GM21723 (cell line): ENCODE data around the gene LYG1.
"Not testable (repeated sequence)": the region's sequence is repeated elsewhere in the genome, so short reads cannot be mapped to it uniquely, and the experiment has no call there.

Experiments
- ATAC-seq: cut with Tn5 transposase; IDR thresholded peaks from one replicate; pipeline ENCODE4 v1.9.1; 2021; ENCODE audit warnings: mild to moderate bottlenecking, moderate library complexity; ENCODE audit not compliant: unreplicated experiment

LYG1 gene

DNA sequence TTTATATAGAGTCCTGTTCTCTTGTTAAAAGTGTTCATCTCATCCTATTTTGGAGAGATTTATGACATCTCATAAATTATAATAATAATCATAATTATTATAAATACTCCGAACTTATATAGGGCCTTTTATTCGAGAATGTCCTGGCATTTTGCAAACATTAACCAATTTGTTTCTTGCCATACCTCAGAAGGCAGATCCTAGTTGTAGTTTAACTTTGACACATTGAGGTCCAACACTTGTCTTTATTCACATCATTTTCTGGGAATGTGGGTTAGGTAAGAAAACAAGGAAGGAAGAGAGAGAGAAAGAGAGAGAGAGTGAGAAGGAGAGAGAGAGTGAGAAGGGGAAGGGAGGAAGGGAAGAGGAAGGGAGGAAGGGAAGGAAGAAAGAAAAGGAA, at the start of gene LYG1:
TSS of gene LYG1 (minus strand) at position 101 of the 400 bp plus-strand sequence. CDS start 5,527 bp downstream, outside the sequence.
- ATAC-seq, result not testable (repeated sequence)

- ATAC-seq, result no peak
These were observed 49.2 kb upstream of the LYG1 start for GRCh38 chr2:99350194-99350593.

DNA sequence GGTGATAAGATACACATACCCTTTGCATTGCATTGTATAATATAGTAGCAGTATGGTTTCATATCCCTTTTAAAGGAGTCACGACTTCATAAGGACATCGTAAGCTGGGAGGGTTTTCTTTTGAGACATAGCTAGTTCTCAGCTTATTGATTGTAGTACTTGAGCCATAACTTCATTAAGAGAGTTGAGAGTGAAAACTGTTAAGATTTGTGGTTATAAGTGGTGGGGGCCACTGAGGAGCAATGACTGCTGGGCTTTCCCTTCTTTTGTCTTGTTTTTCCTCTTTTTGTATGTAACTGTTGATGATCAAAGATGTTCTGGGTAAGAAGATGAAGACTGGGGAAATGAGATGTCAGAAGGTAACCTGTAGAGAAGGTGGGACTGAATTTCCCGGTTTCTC, 47.2 kb upstream of the LYG1 start:
- peak; percentile 46 for ATAC-seq

DNA sequence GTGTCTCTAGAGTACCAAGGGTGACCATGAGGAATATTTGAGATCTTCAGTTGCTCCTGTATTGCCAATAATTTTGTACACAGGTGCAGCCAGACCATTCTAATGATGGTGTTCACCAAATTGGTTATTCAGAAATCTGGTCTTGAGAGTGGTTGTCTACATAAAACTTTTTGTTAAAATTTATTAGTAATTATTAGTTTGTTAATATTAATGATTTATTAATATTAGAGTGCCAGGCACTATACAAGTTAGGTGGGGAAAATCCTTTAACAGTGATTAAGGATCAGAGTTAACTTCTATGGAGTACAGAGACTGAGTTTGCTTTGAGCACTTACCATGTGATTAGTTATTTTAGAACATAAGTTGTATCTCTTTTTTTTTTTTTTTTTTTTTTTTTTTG, 45.2 kb upstream of the LYG1 start:
- no peak for ATAC-seq

DNA sequence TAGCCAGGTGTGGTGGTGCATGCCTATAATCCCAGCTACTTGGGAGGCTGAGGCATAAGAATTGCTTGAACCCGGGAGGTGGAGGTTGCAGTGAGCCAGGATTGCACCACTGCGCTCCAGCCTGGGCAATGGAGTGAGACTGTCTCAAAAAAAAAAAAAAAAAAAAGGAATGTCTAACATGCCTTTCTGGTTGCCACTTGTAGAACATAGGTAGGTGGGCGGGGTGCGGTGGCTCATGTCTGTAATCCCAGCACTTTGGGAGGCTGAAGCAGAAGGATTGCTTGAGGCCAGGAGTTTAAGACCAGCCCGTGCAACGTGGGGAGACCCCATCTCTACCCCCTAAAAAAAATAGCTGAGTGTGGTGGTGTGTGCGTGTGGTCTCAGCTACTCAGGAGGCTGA, 44.4 kb upstream of the LYG1 start:
- ATAC-seq, result not testable (repeated sequence)

DNA sequence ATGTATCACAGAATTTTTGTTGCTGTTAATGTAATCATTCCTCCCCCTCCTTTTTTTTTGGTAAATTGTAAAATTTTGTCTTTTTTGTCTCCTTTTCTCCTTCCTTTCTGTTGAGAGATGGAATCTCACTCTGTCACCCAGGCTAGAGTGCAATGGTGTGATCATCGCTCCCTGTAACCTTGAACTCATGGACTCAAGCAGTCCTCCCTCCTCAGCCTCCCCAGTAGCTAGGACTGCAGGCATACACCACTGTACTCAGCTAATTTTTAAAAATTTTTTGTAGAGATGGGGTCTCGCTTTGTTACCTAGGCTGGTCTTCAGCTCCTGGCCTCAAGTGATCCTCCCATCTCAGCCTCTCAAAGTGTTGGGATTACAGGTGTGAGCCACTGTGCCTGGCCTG, 41.5 kb upstream of the LYG1 start:
- no peak for ATAC-seq

GRCh38 chr2:99340669-99341236, 39.8 kb upstream of the LYG1 start:
- ATAC-seq, result no peak

DNA sequence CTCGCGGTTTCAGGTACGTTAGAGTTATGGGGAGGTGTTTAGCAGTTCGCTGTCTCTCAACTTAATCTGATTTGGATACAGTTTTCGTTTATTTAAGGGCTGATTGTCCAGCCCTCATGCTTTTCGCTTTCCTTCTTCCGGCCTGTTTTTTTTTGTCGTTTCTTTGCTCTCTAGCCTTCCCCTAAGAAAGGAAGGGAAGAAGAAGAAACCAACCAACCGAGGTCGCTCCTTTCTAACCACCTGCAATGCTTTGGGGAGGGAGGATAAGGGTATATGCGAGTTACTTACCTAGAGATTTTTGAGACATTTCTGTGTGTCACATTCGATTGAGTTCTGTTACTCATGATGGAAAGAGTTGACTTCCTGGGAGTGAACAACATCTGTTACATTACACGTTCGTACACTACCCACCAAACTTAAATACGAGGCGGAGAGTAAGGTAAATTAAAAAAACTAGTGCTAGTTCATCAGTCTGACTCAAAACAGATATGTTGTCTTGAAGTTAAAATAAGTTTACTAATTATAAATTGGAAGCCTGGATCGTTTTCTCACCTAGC, 37.1 kb upstream of the LYG1 start:
- no peak for ATAC-seq

DNA sequence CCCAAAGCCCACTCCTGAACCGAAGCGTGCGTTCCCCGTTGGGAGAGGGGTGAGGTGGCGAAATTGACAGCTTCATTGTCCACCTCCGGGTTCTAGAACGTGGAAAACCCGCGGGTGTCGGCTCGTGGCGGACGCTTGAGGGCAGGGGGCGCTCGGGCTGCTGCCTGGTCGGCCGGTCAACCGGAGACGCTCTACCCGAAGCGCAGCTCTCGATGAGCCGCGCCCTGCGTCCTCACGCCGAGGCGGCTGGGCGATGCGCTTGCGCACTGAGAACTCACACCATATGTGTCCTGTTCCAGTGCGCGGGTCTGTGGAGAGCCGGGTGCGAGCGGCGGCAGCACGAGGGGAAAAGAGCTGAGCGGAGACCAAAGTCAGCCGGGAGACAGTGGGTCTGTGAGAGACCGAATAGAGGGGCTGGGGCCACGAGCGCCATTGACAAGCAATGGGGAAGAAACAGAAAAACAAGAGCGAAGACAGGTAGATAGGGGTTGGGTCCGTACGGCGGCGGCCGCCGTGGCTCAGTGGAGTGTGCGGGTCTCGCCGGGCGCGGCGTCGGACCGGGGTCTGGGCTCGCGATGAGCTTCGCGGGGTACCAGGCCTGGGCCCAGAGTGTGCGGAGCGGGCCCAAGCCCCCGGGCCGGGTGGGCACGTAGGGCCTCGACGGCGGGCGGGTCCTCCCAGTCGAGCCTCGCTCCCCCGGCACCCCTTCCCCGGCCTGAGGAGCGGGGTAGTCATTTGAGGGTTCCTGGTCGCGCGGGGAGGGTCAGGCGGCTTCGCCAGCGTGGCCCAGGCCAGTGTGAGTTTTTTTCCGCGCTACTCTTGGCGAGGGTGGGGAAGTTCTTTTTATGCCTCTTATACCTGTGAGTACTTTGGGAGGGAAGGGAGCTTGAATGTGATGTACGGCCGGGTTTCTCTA, 36.4 kb upstream of the LYG1 start, which contains the start of gene EIF5B:
TSS of gene EIF5B (plus strand) at position 277 of the 916 bp plus-strand sequence. CDS start at position 443, 166 bp downstream.
- peak; percentile 62 for ATAC-seq

DNA sequence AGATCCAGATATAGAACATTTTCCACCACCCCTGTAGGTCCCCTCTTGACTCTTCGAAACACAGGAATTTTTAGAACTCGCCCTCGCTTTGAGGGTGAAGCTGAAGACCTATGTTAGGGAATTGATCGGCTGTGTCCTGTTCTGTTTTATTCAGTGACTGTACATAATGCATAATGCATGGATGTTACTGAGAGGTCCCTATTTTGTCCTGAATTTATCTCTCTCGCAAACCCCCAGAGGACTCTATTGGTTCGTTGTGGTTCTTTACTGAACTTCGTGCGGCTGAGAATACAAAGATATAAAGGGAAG, 35.8 kb upstream of the LYG1 start:
- peak; percentile 12 for ATAC-seq

- peak; percentile 75 for ATAC-seq
These were observed 35.2 kb upstream of the LYG1 start, which contains the start of gene TXNDC9 for GRCh38 chr2:99335911-99336803. TXNDC9 (minus strand) TSS chr2:99336333; CDS start chr2:99333210, 3,123 bp downstream.

- no peak for ATAC-seq
These were observed 24.4 kb upstream of the LYG1 start for GRCh38 chr2:99325384-99325783.

- ATAC-seq, result not testable (repeated sequence)
These were observed 16.8 kb upstream of the LYG1 start for GRCh38 chr2:99317873-99318200.

DNA sequence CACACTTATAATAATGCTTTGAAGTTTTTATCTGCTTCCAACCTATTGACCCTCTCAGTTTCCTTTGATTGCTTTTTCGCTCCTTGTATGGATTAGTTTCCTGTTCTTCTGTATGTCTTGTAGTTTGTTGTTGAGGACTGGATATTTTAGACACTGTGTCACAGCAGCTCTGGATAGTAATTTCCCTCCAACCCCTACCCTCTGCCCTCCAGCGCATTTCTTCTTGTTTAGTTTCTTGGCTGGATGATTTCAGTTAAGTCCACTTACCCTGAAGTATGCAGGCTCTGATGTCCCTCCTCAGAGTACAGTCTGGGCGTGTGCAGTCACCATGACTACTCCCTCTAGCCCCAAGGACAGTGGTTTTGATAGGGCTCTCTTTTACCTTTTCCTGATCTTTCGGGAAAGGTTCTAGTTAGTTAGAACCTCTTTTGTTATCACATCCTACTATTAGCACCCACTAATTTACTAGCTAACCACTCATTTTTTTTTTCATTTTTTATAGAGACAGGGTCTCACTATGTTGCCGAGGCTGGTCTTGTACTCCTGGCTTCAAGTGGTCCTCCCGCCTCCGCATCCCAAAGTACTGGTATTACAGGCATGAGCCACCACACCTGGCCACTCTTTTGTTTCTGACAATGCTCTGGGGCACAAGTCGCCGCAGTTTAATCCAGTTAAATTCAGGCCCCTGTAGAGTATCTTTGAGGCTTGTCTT, 16.3 kb upstream of the LYG1 start:
- no peak for ATAC-seq

DNA sequence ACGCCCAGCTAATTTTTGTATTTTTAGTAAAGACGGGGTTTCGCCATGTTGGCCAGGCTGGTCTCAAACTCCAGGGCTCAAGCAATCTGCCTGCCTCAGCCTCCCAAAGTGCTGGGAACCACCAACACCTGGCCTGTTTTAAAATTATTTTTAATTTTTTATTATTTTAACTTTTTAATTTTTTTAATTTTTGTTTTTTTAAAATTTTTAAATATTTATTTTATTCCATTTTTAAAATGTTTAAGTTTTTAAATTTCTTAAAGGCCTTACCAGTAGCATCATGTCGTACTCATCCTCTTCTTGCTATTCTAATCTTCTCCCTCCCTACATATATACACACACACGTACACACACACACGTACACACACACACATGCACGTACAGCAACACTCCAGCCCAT, 1.4 kb downstream of the LYG1 start:
- no peak for ATAC-seq

- no peak for ATAC-seq
These were observed 3.0 kb downstream of the LYG1 start for GRCh38 chr2:99297994-99298393.

DNA sequence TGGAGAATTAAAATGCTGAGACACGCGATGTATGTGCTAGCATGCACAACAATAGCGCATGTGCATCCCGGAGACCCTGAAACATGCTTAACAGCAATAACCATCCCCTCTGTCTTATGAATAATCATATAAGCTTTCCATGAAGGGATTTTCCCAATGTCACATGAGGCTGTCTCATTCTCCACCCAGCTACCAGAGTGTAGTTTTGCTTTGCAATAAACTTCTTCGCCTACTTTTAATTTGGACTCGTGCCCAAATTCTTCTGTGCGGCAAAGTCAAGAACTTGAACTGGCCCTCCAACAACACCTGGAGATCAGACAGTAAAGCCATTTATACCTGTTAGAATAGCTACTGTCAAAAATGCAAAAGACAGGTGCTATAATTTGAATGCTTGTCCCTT, 15.5 kb downstream of the LYG1 start:
- ATAC-seq, result no peak

- ATAC-seq, result no peak
These were observed 20.9 kb downstream of the LYG1 start for GRCh38 chr2:99279969-99280695.

- no peak for ATAC-seq
These were observed 22.2 kb downstream of the LYG1 start for GRCh38 chr2:99278793-99279291.
